DMS53 treated with DMSO at 0.1 percent for 48 hours (cell line): Measurements from ENCODE around the gene SHROOM3.
"Not testable (repeated sequence)": the region's sequence is repeated elsewhere in the genome, so short reads cannot be mapped to it uniquely, and the experiment has no call there.

Experiments used
- DNase-seq: peaks from one replicate; lab custom pipeline; 2025; ENCODE audit not compliant: unreplicated experiment; lab: John Stamatoyannopoulos, UW

SHROOM3 gene

DNA sequence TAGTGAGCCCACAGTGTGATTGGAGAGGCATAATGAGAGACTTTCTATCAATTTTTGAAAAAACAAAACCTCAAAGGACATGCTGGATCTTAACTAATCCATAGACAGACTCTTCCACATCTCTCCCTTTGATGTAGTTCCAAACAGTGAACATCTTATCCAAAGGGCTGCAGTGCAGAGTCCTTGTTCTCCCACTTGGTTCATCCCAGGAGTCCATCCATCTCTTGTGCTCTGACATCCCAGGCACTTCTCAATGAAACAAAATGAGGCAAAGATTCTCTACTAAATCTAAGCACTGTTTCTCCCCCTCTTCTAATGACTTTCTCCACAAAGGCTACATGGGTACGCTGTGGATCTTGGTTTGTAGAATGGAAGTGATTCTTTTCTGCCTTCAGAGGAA lies 8.3 kb downstream of the SHROOM3 start:
- DNase-seq, result no peak

DNA sequence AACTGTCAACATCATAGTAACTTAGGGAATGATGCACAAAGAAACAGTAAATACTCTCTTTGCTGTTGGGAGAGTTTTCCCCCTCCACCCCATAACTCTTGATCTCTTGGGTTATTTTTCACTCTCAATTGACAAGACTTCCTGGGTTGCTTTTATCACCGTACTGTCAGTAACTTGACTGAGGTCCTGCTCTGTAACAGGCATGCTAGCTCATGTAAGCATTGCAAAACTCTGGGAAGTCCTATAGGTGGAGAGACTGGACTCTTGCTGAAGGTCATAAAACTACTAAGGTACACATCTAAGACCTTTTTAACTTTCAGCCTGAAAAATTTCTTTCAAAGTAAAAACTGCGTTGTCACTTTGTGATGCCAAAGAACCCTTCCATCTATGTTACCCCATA lies 10.9 kb downstream of the SHROOM3 start:
- DNase-seq, result no peak

DNA sequence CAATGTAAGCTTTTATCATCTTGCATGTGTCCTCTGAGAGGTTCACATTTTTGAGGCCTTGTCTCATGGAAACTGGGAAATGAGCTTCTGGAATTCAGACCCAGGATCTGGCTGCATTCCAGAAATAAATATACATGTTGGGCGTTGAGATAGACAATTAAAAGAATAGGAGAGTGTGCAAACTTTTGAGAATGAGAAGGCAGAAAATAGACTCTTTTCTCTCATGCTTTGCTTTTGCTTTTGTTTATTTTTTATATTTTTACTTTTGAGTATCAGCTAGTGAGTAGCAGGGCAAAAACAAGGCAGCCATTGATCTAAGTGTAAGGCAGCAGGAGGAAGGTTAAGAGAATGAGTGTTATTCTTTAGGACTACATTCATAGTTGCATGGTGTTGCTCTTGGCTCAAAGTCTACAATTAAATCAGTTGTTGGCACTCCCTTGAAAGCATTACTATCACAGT lies 12.4 kb downstream of the SHROOM3 start:
- no peak for DNase-seq

DNA sequence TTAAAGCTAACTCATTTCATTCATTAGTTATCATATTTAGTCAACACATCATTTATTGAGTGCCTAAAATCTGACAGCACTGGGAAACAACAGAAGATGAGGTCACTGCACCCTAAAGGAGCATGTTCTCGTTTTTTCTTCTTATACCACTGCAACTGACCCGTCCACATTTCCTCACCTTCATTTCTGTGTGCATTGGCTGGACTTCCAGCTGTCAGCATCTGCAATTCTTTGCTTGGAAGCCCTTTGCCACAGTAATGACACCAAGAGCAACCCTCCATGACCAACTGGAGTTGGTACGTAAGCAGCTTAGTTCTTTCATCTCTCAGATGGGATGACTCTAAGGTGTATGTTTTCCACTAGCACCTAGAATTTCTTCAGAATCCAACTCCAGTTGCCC lies 13.2 kb downstream of the SHROOM3 start:
- DNase-seq, result no peak

DNA sequence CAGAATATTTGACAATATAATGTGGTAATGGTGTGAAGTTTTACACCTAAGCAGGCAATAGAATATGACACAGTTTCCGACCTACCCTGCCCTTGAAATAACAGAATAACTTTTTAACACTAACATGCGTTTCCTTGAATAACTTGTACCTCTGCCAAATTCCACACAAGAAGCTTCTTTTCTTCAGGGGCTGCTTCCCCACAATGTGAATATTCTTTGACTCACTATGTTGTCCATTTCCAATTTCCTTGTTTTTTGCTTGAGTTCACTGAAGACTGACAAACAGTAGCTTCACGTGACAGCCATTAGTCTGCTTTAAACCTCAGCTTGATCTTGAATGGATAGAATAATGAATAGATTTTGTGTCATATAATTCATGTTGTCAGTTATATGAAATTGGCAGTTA lies 14.3 kb downstream of the SHROOM3 start:
- no peak for DNase-seq

DNA sequence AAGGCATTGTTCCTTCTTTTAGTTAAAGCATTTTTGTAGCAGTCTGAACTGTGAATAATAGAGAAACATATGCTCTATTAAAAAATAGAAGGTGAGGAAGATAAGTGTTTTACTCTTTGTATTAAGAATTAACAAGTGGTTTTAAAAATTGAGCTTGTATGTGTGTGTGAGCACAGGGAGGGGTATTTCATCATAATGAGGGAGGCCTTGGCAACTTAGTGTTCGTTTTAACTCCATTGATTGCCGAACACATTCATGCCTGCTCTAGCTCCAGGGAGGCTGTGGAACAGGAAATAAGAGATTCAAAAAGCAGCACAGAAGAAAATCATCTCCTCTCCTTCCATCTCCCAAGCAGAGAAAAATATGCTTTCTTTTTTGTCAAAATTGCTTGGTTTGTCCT lies 14.8 kb downstream of the SHROOM3 start:
- DNase-seq, result no peak

DNA sequence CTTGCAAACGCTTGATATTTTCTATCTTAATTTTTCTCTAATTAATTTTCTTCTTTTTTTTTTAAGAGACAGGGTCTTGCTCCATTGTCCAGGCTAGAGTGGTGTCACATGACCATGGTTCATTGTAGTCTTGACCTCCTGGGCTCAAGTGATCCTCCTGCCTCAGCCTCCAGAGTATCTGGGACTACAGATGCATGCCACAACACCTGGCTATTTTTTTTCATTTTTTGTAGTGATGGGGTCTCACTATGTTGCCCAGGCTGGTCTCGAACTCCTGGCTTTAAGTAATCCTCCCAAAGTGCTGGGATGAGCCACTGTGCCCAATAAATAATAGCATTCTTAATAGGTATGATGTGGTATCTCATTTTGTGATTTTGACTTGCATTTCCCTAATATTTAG lies 18.2 kb downstream of the SHROOM3 start:
- no peak for DNase-seq

DNA sequence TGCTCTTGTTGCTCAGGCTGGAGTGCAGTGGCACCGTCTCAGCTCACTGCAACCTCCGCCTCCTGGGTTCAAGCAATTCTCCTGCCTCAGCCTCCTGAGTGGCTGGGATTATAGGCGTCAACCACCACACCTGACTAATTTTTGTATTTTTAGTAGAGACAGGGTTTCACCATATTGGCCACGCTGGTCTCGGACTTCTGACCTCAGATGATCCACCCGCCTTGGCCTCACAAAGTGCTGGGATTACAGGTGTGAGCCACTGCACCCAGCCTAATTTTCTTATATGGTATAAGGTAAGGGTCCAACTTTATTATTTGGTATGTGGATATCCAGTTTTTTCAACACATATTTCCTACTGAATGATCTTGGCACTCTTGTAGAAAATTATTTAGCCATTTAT lies 19.0 kb downstream of the SHROOM3 start:
- not testable (repeated sequence) for DNase-seq

DNA sequence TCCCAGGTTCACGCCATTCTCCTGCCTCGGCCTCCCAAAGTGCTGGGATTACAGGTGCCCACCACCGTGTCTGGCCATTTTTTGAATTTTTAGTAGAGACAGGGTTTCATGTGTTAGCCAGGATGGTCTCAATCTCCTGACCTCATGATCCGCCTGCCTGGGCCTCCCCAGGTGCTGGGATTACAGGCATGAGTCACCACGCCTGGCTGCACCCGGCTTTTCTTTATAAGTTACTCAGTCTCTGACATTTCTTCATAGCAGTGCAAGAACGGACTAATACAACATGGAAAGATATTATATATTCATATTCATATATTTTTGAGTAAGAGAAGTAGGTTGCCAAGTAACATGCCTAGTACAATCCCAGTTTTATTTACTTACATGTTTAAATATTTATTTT lies 22.9 kb downstream of the SHROOM3 start:
- no peak for DNase-seq

DNA sequence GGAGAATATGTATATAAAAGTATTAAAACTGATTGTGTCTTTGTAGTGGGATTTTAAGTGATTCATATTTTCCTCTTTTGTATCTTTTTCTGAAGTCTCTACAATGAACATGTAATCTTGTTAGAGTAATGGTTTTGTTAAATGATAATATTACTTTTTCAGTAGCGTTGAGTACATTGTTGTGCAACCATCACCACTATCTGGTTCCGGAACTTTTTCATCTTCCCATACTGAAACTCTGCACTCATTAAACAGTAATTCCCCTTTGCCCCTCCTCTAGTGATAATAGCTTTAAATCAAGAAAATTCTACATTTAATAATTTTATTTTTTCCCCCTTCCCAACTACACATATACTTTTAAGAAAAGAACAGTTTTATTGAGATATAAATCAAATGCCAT lies 23.3 kb downstream of the SHROOM3 start:
- no peak for DNase-seq

DNA sequence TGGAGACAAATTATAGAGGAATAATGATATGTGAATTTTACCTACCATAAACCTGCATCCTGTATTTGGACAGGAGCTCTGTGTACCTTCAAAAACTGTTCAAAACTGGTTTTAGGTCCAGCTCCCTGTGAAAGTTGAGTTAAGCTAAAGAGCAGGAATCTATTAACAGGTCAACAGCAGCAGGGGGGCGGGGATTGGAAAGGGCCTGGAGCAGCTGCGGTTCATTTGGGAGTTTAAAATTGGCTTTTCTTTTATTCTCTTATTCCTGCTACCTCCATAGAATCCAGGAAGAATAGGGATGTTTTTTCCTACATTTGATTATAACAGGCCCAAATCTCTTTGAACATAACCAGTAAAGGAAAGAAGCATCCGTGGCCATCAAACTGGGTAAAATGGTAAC lies 23.8 kb downstream of the SHROOM3 start:
- no peak for DNase-seq

DNA sequence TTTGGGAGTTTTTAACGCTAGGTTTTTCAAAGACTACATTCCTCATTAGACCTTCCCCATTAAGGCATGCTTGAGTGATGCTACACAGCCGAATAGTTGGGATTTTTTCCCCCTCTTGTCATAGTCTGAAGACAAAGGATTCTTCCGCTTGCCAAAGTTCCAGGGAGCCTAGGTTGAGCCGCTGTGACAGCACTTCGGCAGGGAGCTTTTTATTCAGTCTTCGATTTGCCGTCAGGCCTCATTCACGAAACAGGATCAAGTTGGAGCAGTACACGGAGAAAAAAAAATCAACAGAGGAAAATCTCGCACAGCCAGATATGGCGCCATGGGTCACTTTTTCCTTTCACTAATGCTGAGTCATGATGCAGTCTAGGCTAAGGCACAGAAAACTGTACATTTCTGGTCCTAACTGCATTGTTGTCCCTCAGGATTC lies 24.3 kb downstream of the SHROOM3 start:
- DNase-seq, result no peak

DNA sequence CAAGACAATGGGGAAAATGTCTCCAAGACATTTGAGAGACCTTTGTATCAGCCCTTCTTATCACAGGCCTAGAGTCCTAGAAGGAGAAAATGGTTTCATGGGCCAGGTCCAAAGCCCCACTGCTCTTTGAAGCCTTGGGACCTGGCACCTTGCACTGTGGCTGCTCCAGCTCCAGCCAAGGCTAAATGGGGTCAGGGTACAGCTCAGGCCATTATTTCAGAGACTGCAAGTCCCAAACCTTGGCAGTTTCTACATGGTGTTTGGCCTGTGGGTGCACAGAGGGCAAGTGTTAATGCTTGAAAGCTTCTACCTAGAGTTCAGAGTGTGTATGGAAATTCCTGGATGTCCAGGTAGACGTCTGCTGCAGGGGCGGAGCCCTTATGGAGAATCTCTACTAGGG lies 28.5 kb downstream of the SHROOM3 start:
- DNase-seq, result no peak

DNA sequence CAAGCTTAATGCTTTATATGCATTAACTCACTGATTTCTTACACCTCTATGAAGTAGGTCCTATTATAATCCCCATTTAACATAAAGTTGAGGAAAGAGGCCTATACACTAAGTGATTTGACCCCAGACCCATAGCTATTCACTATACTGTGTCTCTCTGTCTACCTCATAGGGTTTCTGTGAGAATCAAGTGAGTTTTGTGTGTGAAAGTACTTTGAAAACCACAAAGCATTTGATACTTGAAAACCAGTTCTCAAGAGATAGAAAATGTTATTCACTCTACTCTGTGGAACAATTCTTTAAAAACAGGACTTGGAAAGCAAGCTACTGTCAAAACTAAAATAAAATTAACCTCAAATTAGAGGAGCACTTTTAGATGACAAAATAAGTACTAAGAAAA lies 35.0 kb downstream of the SHROOM3 start:
- DNase-seq, result no peak

DNA sequence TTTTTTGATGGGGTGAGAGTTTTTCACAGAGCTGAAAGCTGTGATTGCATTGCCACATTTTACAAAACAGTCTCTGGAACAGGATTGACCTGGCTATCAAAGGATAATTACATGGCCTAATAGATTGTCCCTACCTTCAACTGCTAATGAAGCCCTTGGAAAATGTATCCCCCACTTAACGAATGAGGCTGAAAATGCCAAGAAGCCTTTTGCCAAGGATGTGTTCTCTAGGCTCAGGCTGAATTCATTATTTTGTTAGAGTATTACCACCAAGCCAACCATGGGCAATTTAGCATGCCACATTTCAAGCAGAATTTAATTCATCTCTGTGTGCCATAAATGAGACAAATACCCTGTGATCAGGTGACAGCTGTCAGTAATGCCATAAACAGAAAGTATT lies 35.5 kb downstream of the SHROOM3 start:
- DNase-seq, result no peak

DNA sequence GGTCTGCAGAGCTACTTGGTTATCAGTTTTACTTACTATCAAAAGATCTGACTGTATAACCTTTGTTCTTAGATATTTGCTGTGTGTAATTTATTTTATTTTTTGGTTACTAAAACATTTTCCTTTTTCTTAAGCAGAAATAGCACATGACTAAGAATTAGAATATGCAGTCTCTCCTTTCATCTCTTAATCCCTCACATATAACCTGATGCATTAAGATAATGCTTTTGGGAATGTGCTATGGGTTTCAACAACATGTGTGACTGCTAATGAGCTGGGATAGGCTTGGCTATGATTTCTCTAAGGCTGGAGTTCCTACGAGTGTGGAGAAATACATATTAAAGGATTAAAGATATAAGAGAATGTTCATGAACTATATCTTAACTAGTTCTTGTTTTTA lies 41.5 kb downstream of the SHROOM3 start:
- no peak for DNase-seq

DNA sequence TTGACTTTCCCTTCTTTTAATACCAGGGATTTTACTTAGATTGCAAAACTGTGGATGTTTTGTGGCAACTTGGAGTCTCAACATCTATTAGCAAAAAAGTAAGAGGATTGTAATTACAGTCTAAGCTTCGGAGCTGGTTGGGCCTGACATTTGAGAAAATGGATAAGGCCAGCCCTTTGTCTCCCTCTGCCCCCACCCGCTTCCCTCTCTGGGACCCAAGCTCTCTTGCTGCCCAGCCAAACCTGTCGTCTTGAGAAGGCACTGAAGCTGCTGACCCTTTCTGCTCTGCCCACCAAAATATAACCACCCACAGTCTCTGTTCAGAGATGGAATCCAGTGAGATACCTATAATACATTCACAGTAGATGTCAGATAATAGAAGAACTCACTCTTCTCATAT lies 49.6 kb downstream of the SHROOM3 start:
- DNase-seq, result no peak

DNA sequence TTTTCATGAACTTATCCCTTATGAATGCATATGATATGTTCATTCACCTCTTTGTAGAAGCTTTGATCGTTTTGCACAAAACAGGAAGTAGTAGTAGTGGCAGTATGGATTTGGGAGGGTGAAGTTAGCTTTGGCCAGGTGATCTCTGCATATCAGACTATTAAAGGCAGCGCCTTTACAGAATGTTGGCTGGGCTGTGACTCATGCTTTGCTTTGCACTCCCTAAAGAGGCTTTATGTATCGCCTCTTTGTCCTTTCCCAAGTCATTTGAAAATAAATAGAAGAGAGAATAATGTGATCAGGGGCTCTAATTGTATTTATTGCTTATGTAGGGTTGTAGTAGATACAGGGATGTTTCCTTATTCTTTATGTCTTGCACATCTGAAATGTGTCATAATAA lies 50.4 kb downstream of the SHROOM3 start:
- peak; percentile 51 for DNase-seq

DNA sequence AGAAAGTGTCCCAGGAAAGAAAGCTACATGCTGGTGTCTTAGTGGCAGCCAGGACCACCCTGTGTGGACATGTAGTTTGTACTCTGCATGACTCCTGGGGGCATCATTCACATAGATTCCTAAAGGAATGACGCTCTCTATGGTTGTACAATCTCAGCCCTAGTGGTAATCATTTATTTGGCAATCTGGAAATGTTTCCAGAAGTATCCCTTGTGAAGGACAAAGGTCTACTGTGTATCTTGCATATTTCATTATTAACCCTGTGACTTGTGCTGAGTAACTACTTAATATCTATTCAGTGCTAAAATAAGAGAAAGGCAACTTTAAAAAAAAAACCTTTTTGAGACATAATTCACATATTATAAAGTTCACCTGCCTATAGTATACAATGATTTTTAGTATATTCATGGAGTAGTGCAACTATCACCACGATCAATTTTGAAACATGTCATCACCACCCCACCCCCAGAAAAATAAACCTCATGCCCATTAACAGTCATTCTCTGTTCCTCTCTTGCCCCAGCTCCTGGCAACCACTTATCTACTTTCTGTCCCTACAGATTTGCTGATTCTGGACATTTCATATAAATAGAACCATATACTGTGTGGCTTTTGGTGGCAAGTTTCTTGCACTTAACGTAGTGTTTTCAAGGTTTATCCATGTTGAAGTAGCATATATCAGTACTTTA lies 51.7 kb downstream of the SHROOM3 start:
- no peak for DNase-seq

DNA sequence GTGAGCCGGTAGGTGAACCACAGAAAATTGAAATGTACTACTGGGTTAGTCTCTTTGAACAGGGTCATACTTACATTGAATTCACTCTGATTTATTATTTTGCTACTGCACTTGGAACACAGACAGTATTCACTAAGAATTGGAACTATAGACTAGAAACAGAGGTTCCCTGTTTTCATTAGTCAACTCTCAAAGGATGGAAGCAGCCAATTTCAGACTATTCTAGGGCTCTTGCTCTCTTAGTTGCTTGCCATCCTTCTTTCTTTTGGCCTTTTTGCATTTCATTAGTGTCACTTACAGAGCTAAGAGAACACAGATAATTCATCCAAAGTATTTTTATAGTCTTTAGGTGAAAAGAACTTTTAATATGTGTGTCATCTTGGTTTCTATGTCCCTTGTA lies 52.6 kb downstream of the SHROOM3 start:
- DNase-seq, result no peak

DNA sequence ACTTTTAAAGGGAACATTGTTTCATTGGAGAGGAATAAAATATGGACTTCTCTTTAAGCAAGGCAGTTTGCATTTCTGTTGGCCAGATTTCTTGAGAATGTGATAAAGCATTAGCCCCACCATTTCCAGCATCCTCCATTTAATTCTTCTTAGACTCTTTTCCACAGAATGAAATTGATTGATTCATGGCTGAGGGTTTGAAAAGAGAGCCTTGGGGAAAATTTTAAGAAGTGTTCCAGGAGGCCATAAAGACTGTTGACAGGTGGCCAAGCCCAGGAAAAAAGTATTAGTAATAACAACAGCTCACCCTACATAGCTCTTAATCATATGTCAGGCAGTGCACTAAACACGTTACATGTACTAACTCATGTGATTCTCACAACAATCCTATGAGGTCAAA lies 53.4 kb downstream of the SHROOM3 start:
- no peak for DNase-seq

DNA sequence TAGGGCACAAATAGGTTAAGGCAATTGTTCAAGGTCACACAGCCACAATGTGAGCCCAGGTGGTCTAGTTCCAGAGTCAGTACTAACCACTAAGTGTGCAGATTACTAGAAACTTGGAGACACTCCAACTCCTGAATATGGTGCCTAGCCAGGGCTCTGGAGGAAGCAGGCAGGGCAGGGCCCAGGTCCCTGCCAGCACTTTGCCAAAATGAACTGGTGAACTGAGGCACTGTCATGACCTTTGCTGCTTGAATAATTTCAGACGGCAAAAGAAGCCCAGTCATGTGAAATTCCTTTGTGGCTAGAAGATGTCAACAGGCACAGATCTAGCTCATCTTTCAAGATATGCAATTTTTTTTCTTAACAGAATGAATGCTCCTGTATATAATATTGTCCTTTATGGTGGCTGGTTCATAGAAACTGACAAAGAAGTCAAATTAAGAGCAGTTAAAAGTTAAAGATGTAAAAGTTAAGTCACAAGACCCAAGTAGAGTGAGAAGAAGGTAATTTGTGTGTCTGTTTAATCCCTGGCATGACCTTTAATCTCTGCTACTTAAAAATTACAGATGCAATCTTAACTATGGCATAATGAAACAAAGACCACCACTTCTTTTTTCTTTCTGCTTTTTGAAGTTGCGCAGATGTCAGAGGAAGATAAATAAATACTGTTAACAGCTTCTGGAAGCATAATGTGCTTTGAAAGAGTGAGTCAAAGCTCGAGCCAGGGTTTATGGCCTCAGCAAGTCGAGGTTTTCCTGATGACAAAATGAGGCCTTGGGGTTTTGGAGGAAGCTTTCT lies 54.1 kb downstream of the SHROOM3 start:
- DNase-seq, result no peak
